SJCRH30 (cell line): ENCODE measurements around the gene NR2C1. TPM values are rescaled to one million over a fixed set of nuclear protein-coding genes. Genes with fewer than 3 reads are reported as not detected.

ENCODE experiments used
- DNase-seq, 2 experiments: peaks; one replicate each; pipeline ENCODE4 v3.0.0-alpha.2; 2015 to 2020
- H3K27ac ChIP-seq: fragments of 250-450 bp; sonication (Bioruptor Pico); 2 replicates; pipeline ENCODE4 v1.5.1; 2020; ENCODE audit warnings: mild to moderate bottlenecking, moderate library complexity
- H3K27me3 ChIP-seq: fragments of 250-450 bp; sonication (Bioruptor Pico); 2 replicates; pipeline ENCODE4 v1.5.1; 2020; ENCODE audit warnings: mild to moderate bottlenecking, moderate library complexity
- H3K36me3 ChIP-seq: fragments of 250-450 bp; sonication (Bioruptor Pico); 2 replicates; pipeline ENCODE4 v1.5.1; 2020; ENCODE audit warnings: mild to moderate bottlenecking, moderate library complexity
- H3K4me1 ChIP-seq: fragments of 250-450 bp; sonication (Bioruptor Pico); 2 replicates; pipeline ENCODE4 v1.5.1; 2020; ENCODE audit warnings: mild to moderate bottlenecking, moderate library complexity
- H3K4me3 ChIP-seq: fragments of 250-450 bp; sonication (Bioruptor Pico); 2 replicates; pipeline ENCODE4 v1.5.1; 2020; ENCODE audit warnings: mild to moderate bottlenecking, moderate library complexity
- H3K9me3 ChIP-seq: fragments of 250-450 bp; sonication (Bioruptor Pico); replicated peaks from 2 replicates; pipeline ENCODE4 v1.5.1; 2020; ENCODE audit warnings: mild to moderate bottlenecking, moderate library complexity
- total RNA-seq: library from RNA; depleted of rRNA; stranded (reverse); fragments of >200 nt; shearing (Covaris generic); gene quantifications from 2 replicates; pipeline ENCODE4 v1.2.3, GENCODE V29; 2014

Gene NR2C1
- total RNA-seq, 1 experiment from 2014 or later, result 39.1 TPM

GRCh38 chr12:95059984-95060383 lies 13.4 kb downstream of the NR2C1 start:
- Histone ChIP-seq H3K4me3 (no peak overlapping the region), H3K4me1 (peaks cover 4% of the 10 kb centered on the region), H3K36me3 (peaks cover 64% of the 10 kb centered on the region), H3K9me3 (no peaks in the 10 kb centered on the region), H3K27ac (no peak overlapping the region), H3K27me3 (no peaks in the 10 kb centered on the region)
- no peak for DNase-seq

GRCh38 chr12:95057424-95057823 lies 16.0 kb downstream of the NR2C1 start:
- Histone ChIP-seq H3K36me3 (peaks cover 53% of the 10 kb centered on the region), H3K4me3 (no peak overlapping the region), H3K4me1 (peaks cover 13% of the 10 kb centered on the region)

GRCh38 chr12:95055057-95055456 lies 18.4 kb downstream of the NR2C1 start:
- Histone ChIP-seq H3K4me3 (no peak overlapping the region), H3K4me1 (peaks cover 13% of the 10 kb centered on the region), H3K36me3 (peaks cover 48% of the 10 kb centered on the region), H3K27me3 (no peaks in the 10 kb centered on the region), H3K9me3 (no peaks in the 10 kb centered on the region), H3K27ac (no peak overlapping the region)
- DNase-seq, result no peak

More at GRCh38 chr12:95057424-95057823, 16.0 kb downstream of the NR2C1 start:
- Histone ChIP-seq H3K9me3 (no peaks in the 10 kb centered on the region), H3K27me3 (no peaks in the 10 kb centered on the region), H3K27ac (no peak overlapping the region)
- DNase-seq, result no peak

- Histone ChIP-seq H3K9me3 (no peaks in the 10 kb centered on the region), H3K27me3 (no peaks in the 10 kb centered on the region), H3K4me3 (no peak overlapping the region), H3K4me1 (peaks cover 13% of the 10 kb centered on the region), H3K27ac (no peak overlapping the region), H3K36me3 (peaks cover 41% of the 10 kb centered on the region)
- DNase-seq, result peak; percentile 60 to 73
Measured at GRCh38 chr12:95054206-95054605, 19.2 kb downstream of the NR2C1 start.

GRCh38 chr12:95051241-95051640 lies 22.2 kb downstream of the NR2C1 start:
- peaks cover 36% of the 10 kb centered on the region for H3K36me3 ChIP-seq
- DNase-seq, result no peak
- no peaks in the 10 kb centered on the region for H3K27me3 ChIP-seq
- H3K4me3 ChIP-seq, result no peak overlapping the region
- H3K27ac ChIP-seq, result no peak overlapping the region
- no peaks in the 10 kb centered on the region for H3K9me3 ChIP-seq
- H3K4me1 ChIP-seq, result peaks cover 13% of the 10 kb centered on the region

- no peaks in the 10 kb centered on the region for H3K27me3 ChIP-seq
- H3K9me3 ChIP-seq, result no peaks in the 10 kb centered on the region
- no peak for DNase-seq
- peaks cover 7% of the 10 kb centered on the region for H3K36me3 ChIP-seq
- no peak overlapping the region for H3K27ac ChIP-seq
- H3K4me3 ChIP-seq, result no peak overlapping the region
- H3K4me1 ChIP-seq, result no peaks in the 10 kb centered on the region
Measured at GRCh38 chr12:95037906-95038305, 35.5 kb downstream of the NR2C1 start.

GRCh38 chr12:95034750-95035149 lies 38.7 kb downstream of the NR2C1 start:
- Histone ChIP-seq H3K36me3 (peaks cover 10% of the 10 kb centered on the region), H3K27me3 (no peaks in the 10 kb centered on the region), H3K4me3 (no peak overlapping the region), H3K9me3 (no peaks in the 10 kb centered on the region), H3K4me1 (no peaks in the 10 kb centered on the region), H3K27ac (no peak overlapping the region)
- DNase-seq, result no peak

- Histone ChIP-seq H3K4me3 (no peak overlapping the region), H3K4me1 (no peaks in the 10 kb centered on the region), H3K36me3 (peaks cover 17% of the 10 kb centered on the region), H3K27me3 (no peaks in the 10 kb centered on the region), H3K9me3 (no peaks in the 10 kb centered on the region), H3K27ac (no peak overlapping the region)
- DNase-seq, result no peak
Measured at GRCh38 chr12:95022477-95022876, 50.9 kb downstream of the NR2C1 start.

- peaks cover 5% of the 10 kb centered on the region; the same call in 1 of the 2 replicates for H3K36me3 ChIP-seq
- no peaks in the 10 kb centered on the region for H3K4me1 ChIP-seq
- no peaks in the 10 kb centered on the region for H3K27me3 ChIP-seq
- H3K9me3 ChIP-seq, result no peaks in the 10 kb centered on the region
- no peak overlapping the region for H3K27ac ChIP-seq
- H3K4me3 ChIP-seq, result no peak overlapping the region
- DNase-seq, result no peak
Measured at GRCh38 chr12:95017482-95017881, 55.9 kb downstream of the NR2C1 start.

- no peaks in the 10 kb centered on the region for H3K9me3 ChIP-seq
- no peaks in the 10 kb centered on the region for H3K4me1 ChIP-seq
- no peak overlapping the region for H3K27ac ChIP-seq
- no peak overlapping the region for H3K4me3 ChIP-seq
- no peak for DNase-seq
- peaks cover 5% of the 10 kb centered on the region; the same call in 1 of the 2 replicates for H3K36me3 ChIP-seq
- no peaks in the 10 kb centered on the region for H3K27me3 ChIP-seq
Measured at GRCh38 chr12:95016120-95016519, 57.3 kb downstream of the NR2C1 start.

GRCh38 chr12:95014554-95014953 lies 58.9 kb downstream of the NR2C1 start:
- no peak for DNase-seq
- no peak overlapping the region for H3K4me3 ChIP-seq
- no peaks in the 10 kb centered on the region for H3K27me3 ChIP-seq
- no peaks in the 10 kb centered on the region for H3K9me3 ChIP-seq
- H3K4me1 ChIP-seq, result no peaks in the 10 kb centered on the region
- H3K36me3 ChIP-seq, result peaks cover 1% of the 10 kb centered on the region; the same call in 1 of the 2 replicates
- H3K27ac ChIP-seq, result no peak overlapping the region

GRCh38 chr12:95006206-95006605 lies 67.2 kb downstream of the NR2C1 start:
- Histone ChIP-seq H3K4me3 (no peak overlapping the region), H3K9me3 (no peaks in the 10 kb centered on the region; the same call in 1 of the 2 replicates), H3K27me3 (no peaks in the 10 kb centered on the region), H3K36me3 (no peaks in the 10 kb centered on the region), H3K27ac (no peak overlapping the region), H3K4me1 (peaks cover 2% of the 10 kb centered on the region; the same call in 1 of the 2 replicates)
- no peak for DNase-seq

GRCh38 chr12:95004610-95005009 lies 68.8 kb downstream of the NR2C1 start:
- no peak overlapping the region for H3K4me3 ChIP-seq
- H3K27me3 ChIP-seq, result no peaks in the 10 kb centered on the region
- DNase-seq, result no peak
- peaks cover 2% of the 10 kb centered on the region; the same call in 1 of the 2 replicates for H3K4me1 ChIP-seq
- no peaks in the 10 kb centered on the region; the same call in 1 of the 2 replicates for H3K9me3 ChIP-seq
- H3K27ac ChIP-seq, result no peak overlapping the region
- peaks cover 4% of the 10 kb centered on the region; the same call in 1 of the 2 replicates for H3K36me3 ChIP-seq

- no peaks in the 10 kb centered on the region for H3K27me3 ChIP-seq
- H3K9me3 ChIP-seq, result no peaks in the 10 kb centered on the region; the same call in 1 of the 2 replicates
- DNase-seq, result no peak
- H3K4me3 ChIP-seq, result peak overlapping the region; percentile 75
- peak overlapping the region; percentile 65; the same call in 1 of the 2 replicates for H3K27ac ChIP-seq
- H3K4me1 ChIP-seq, result peaks cover 2% of the 10 kb centered on the region; the same call in 1 of the 2 replicates
- H3K36me3 ChIP-seq, result peaks cover 8% of the 10 kb centered on the region; the same call in 1 of the 2 replicates
Measured at GRCh38 chr12:95003921-95004272, 69.5 kb downstream of the NR2C1 start.

GRCh38 chr12:95003213-95003920 lies 70.1 kb downstream of the NR2C1 start, which contains the start of gene NDUFA12:
Gene NDUFA12, minus strand, starts transcription at chr12:95003697. Its CDS starts 17 bp downstream, at chr12:95003680.
- DNase-seq, result peak; percentile 96
- Histone ChIP-seq H3K36me3 (peaks cover 8% of the 10 kb centered on the region; the same call in 1 of the 2 replicates), H3K27ac (peak within 1 kb of the TSS; percentile 65), H3K4me1 (peaks cover 2% of the 10 kb centered on the region; the same call in 1 of the 2 replicates), H3K4me3 (peak within 1 kb of the TSS; percentile 75), H3K9me3 (no peaks in the 10 kb centered on the region; the same call in 1 of the 2 replicates), H3K27me3 (no peaks in the 10 kb centered on the region)
